NCI-H1048 (cell line): ENCODE data around the gene CX3CR1.

Source experiments
- DNase-seq: peaks from one replicate; lab custom pipeline; 2025; lab: John Stamatoyannopoulos, UW

CX3CR1 gene

GRCh38 chr3:39221141-39221530 is 58.7 kb downstream of the CX3CR1 start:
- DNase-seq = no peak

GRCh38 chr3:39220407-39221140 is 59.3 kb downstream of the CX3CR1 start:
- no peak for DNase-seq

- no peak for DNase-seq
These were observed 60.1 kb downstream of the CX3CR1 start for GRCh38 chr3:39219702-39220101.

GRCh38 chr3:39216176-39216790 is 63.6 kb downstream of the CX3CR1 start:
- no peak for DNase-seq

GRCh38 chr3:39213613-39214012 is 66.2 kb downstream of the CX3CR1 start:
- DNase-seq = no peak
